Osteoblast (primary cell): ENCODE results near the gene PCK2. TPM values are rescaled to one million over a fixed set of nuclear protein-coding genes. Genes with fewer than 3 reads are reported as not detected.

ENCODE experiments used
- DNase-seq: peaks from one replicate; pipeline ENCODE4 v3.0.0; 2011; ENCODE audit warnings: low spot score, mixed read lengths; ENCODE audit not compliant: insufficient read length; ENCODE audit errors: missing footprints
- H2AFZ ChIP-seq: 2 replicates; pipeline ENCODE4 v1.6.0; 2011; ENCODE audit warnings: mild to moderate bottlenecking, low read length
- H3K27ac ChIP-seq: 2 replicates; pipeline ENCODE4 v1.5.1; 2011; ENCODE audit warnings: mild to moderate bottlenecking, low read depth, low read length, moderate library complexity
- H3K27me3 ChIP-seq: 2 replicates; pipeline ENCODE4 v1.6.0; 2012; ENCODE audit warnings: mild to moderate bottlenecking, control low read depth, inconsistent platforms, low read length, moderate library complexity; ENCODE audit not compliant: insufficient read depth
- H3K36me3 ChIP-seq: 2 replicates; pipeline ENCODE4 v1.5.1; 2011; ENCODE audit warnings: mild to moderate bottlenecking, low read length, control low read depth, moderate library complexity; ENCODE audit not compliant: insufficient read depth
- H3K4me1 ChIP-seq: 2 replicates; pipeline ENCODE4 v1.5.1; 2011; ENCODE audit warnings: mild to moderate bottlenecking, low read length, control low read depth, moderate library complexity; ENCODE audit not compliant: insufficient read depth
- H3K4me2 ChIP-seq: 2 replicates; pipeline ENCODE4 v1.6.0; 2011; ENCODE audit warnings: mild to moderate bottlenecking, low read length; ENCODE audit not compliant: insufficient read depth
- H3K4me3 ChIP-seq: fragments of 200-600 bp; sonication (generic); 3 replicates; pipeline ENCODE4 v1.5.1; 2012; ENCODE audit warnings: mild to moderate bottlenecking, low read length, inconsistent platforms; ENCODE audit not compliant: insufficient read depth
- H3K79me2 ChIP-seq: 2 replicates; pipeline ENCODE4 v1.6.0; 2012; ENCODE audit warnings: mild to moderate bottlenecking, low read length, control low read depth, inconsistent platforms; ENCODE audit not compliant: insufficient read depth
- H3K9me3 ChIP-seq: 2 replicates; pipeline ENCODE4 v1.5.1; 2011; ENCODE audit warnings: low read depth, low read length, control low read depth
- H4K20me1 ChIP-seq: 2 replicates; pipeline ENCODE4 v1.6.0; 2012; ENCODE audit warnings: mild to moderate bottlenecking, low read length, control low read depth; ENCODE audit not compliant: insufficient read depth
- CTCF ChIP-seq: IDR thresholded peaks from 2 replicates; pipeline ENCODE4 v1.5.1; 2011; ENCODE audit warnings: mild to moderate bottlenecking, low read depth, low read length, moderate library complexity; ENCODE audit errors: extremely low read depth
- total RNA-seq: library from RNA; depleted of rRNA; stranded (reverse); fragments of >200 nt; gene quantifications from 2 replicates; pipeline ENCODE4 v1.2.3, GENCODE V29; 2012

Gene PCK2
- total RNA-seq, 1 donor = 35.1 TPM

GRCh38 chr14:24068711-24069410 lies 25.2 kb upstream of the PCK2 start:
- peak; percentile 77 for DNase-seq
- Histone ChIP-seq H3K9me3 (no peaks in the 10 kb centered on the region), H3K79me2 (no peaks in the 10 kb centered on the region), H3K4me3 (no peak overlapping the region), H3K4me1 (no peaks in the 10 kb centered on the region), H2AFZ (no peak overlapping the region), H3K36me3 (no peaks in the 10 kb centered on the region), H3K27ac (no peak overlapping the region), H3K27me3 (peaks cover 19% of the 10 kb centered on the region), H4K20me1 (no peaks in the 10 kb centered on the region), H3K4me2 (no peak overlapping the region)
- TF ChIP-seq CTCF = no peak

GRCh38 chr14:24069411-24069735 lies 24.7 kb upstream of the PCK2 start:
- Histone ChIP-seq H3K4me2 (no peak overlapping the region), H3K4me1 (no peaks in the 10 kb centered on the region), H4K20me1 (no peaks in the 10 kb centered on the region), H3K79me2 (no peaks in the 10 kb centered on the region), H3K36me3 (no peaks in the 10 kb centered on the region), H3K9me3 (no peaks in the 10 kb centered on the region), H3K4me3 (no peak overlapping the region), H2AFZ (no peak overlapping the region), H3K27me3 (peaks cover 19% of the 10 kb centered on the region), H3K27ac (no peak overlapping the region)
- TF ChIP-seq CTCF = no peak
- DNase-seq = peak; percentile 72

- no peaks in the 10 kb centered on the region for H3K4me1 ChIP-seq
- H3K4me3 ChIP-seq = no peak overlapping the region
- no peaks in the 10 kb centered on the region for H4K20me1 ChIP-seq
- no peaks in the 10 kb centered on the region for H3K36me3 ChIP-seq
- DNase-seq = peak; percentile 76
- H3K9me3 ChIP-seq = no peaks in the 10 kb centered on the region
- H3K79me2 ChIP-seq = no peaks in the 10 kb centered on the region
- TF ChIP-seq CTCF = no peak
- H3K27me3 ChIP-seq = peaks cover 17% of the 10 kb centered on the region
- no peak overlapping the region for H2AFZ ChIP-seq
- no peak overlapping the region for H3K27ac ChIP-seq
- H3K4me2 ChIP-seq = no peak overlapping the region
These were observed 23.6 kb upstream of the PCK2 start for GRCh38 chr14:24070285-24071143.

DNA sequence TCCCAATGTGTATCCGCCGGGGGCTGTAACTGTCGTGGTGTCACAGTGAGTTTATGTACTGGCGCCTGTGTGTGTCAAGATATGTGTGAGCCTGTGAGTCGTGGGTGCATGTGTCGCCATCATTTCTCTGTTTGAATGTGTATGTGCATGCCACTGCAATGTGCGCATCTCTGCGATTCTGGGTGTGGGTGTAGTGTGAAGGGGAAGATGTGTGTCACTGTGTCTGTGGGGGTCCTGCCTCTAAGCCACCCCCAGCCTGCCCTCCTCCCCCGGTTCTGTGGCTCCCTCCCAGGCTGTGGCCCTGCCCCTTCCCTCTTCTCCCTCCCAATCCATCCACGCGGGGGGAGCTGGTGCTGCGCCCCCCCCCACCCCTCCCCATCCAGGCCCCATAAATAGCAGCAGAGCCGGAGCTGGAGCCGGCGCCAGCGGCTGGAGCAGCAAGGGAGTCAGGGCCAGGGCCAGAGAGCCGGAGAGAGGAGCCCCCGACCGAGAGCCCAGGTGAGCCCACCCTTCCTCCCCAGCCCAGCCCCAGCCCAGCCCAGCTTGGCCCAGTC lies 22.9 kb upstream of the PCK2 start, which contains the start of gene CPNE6:
TSS of gene CPNE6 (plus strand) at position 419 of the 554 bp plus-strand sequence. CDS start 1,375 bp downstream, outside the sequence.
- Histone ChIP-seq H3K4me2 (no peak within 1 kb of the TSS), H3K27me3 (peaks cover 16% of the 10 kb centered on the region), H3K27ac (no peak within 1 kb of the TSS), H3K79me2 (no peaks in the 10 kb centered on the region), H4K20me1 (no peaks in the 10 kb centered on the region), H3K4me3 (no peak within 1 kb of the TSS), H3K36me3 (no peaks in the 10 kb centered on the region), H3K4me1 (no peaks in the 10 kb centered on the region), H2AFZ (no peak within 1 kb of the TSS), H3K9me3 (no peaks in the 10 kb centered on the region)
- TF ChIP-seq CTCF = no peak
- DNase-seq = peak; percentile 84
